K562 (cell line): ENCODE data around the gene DPP9. TPM values are rescaled to one million over a fixed set of nuclear protein-coding genes. Genes with fewer than 3 reads are reported as not detected.

Source experiments
- ATAC-seq: fragments of 200-7000 bp; cut with Tn5 transposase; 3 replicates; pipeline ENCODE4 v1.9.1; 2020; ENCODE audit warnings: moderate library complexity
- BruUV-seq: library from RNA; stranded (reverse); fragments of 400-500 nt; replicated peaks from 2 replicates; lab custom pipeline; 2021; lab: Mats Ljungman, UMichigan
- CTCF ChIA-PET: fragments of 300-600 bp; formaldehyde crosslinking; extraction: SDS; loops from one replicate; lab custom pipeline; 2021; ENCODE audit warnings: low intra/inter-chr PET ratio; lab: Yijun Ruan, JAX
- POLR2A ChIA-PET: fragments of 300-600, 350-650 bp; sonication (Branson Sonifier 250); formaldehyde crosslinking; extraction: SDS; loops from one replicate; lab custom pipeline; 2021; ENCODE audit warnings: antibody characterized with exemption, inconsistent platforms; lab: Yijun Ruan, JAX
- DNase-seq, 4 experiments: peaks; one replicate each; pipeline versions ENCODE4 v3.0.0 to v3.0.0-alpha.2; 2011 to 2018; ENCODE audit warnings: low spot score in 3 of 4, mixed read lengths in 3 of 4; ENCODE audit errors: extremely low read depth in 1 of 4
- FAIRE-seq: peaks from 2 replicates; lab custom pipeline; 2011; peaks lifted over from hg19 to GRCh38; lab: Jason Lieb, UNC
- H2AFZ ChIP-seq: 2 replicates; pipeline ENCODE4 v1.6.0; 2011; ENCODE audit warnings: low read depth, low read length, control low read depth, inconsistent platforms
- H3K27ac ChIP-seq: fragments of 200-600 bp; 3 replicates; pipeline ENCODE4 v1.8.0; 2011; ENCODE audit warnings: low read depth, mild to moderate bottlenecking, control low read depth, inconsistent platforms, low read length, moderate library complexity, mixed read lengths; ENCODE audit errors: extremely low read depth
- H3K27me3 ChIP-seq, 2 experiments: fragments of 300-600 bp in 1 of 2; 2 replicates in 1 of 2; 3 replicates in 1 of 2; pipeline versions ENCODE4 v1.6.0 to v1.8.0; 2011; ENCODE audit warnings: inconsistent platforms in 2 of 2, low read length in 2 of 2, mild to moderate bottlenecking in 1 of 2, mixed read lengths in 1 of 2, moderate library complexity in 1 of 2; ENCODE audit not compliant: control insufficient read depth in 2 of 2, insufficient read depth in 2 of 2
- H3K36me3 ChIP-seq: fragments of 300-600 bp; 3 replicates; pipeline ENCODE4 v1.8.0; 2011; ENCODE audit warnings: mild to moderate bottlenecking, low read length, inconsistent platforms; ENCODE audit not compliant: control insufficient read depth, insufficient read depth
- H3K4me1 ChIP-seq, 2 experiments: fragments of 200-600 bp in 1 of 2; replicated peaks in 1 of 2; 2 replicates in 1 of 2; 3 replicates in 1 of 2; pipeline versions ENCODE4 v1.5.1 to v1.8.0; 2011; ENCODE audit warnings: inconsistent platforms in 2 of 2, low read length in 2 of 2, mild to moderate bottlenecking in 1 of 2, mixed read lengths in 1 of 2, moderate library complexity in 1 of 2; ENCODE audit not compliant: control insufficient read depth in 2 of 2, insufficient read depth in 2 of 2
- H3K4me2 ChIP-seq: 2 replicates; pipeline ENCODE4 v1.6.1; 2011; ENCODE audit warnings: low read length, control low read depth, inconsistent platforms, mixed read lengths; ENCODE audit not compliant: insufficient read depth
- H3K4me3 ChIP-seq: fragments of 200-600 bp; sonication (generic), shearing (Covaris generic); 2 replicates; pipeline ENCODE4 v1.5.1; 2016; ENCODE audit warnings: control low read depth, inconsistent platforms
- H3K79me2 ChIP-seq: fragments of 200-600 bp; 3 replicates; pipeline ENCODE4 v1.8.0; 2011; ENCODE audit warnings: low read length, inconsistent platforms; ENCODE audit not compliant: control insufficient read depth, insufficient read depth
- H3K9ac ChIP-seq, 2 experiments: 2 replicates each; pipeline versions ENCODE4 v1.6.0 to v1.6.1; 2011; ENCODE audit warnings: low read depth in 2 of 2, low read length in 2 of 2, control low read depth in 1 of 2, inconsistent platforms in 1 of 2, mild to moderate bottlenecking in 1 of 2, mixed read lengths in 1 of 2; ENCODE audit not compliant: insufficient read depth in 1 of 2
- H3K9me1 ChIP-seq: one replicate; pipeline ENCODE4 v1.6.0; 2011; ENCODE audit warnings: inconsistent platforms, mild to moderate bottlenecking, low read length, moderate library complexity; ENCODE audit not compliant: control insufficient read depth, insufficient read depth
- H3K9me3 ChIP-seq: replicated peaks from 2 replicates; pipeline ENCODE4 v1.5.1; 2011; ENCODE audit warnings: low read depth, low read length, inconsistent platforms; ENCODE audit not compliant: control insufficient read depth, insufficient read depth
- H4K20me1 ChIP-seq: replicated peaks from 2 replicates; pipeline ENCODE4 v1.6.1; 2011; ENCODE audit warnings: low read length, inconsistent platforms, mixed read lengths; ENCODE audit not compliant: control insufficient read depth, insufficient read depth
- EGR1 ChIP-seq: fragments of 450-650 bp; conservative IDR thresholded peaks from 2 replicates; pipeline ENCODE4 v1.6.1; 2017; ENCODE audit warnings: mild to moderate bottlenecking
- RBFOX2 ChIP-seq: fragments of 200-400 bp; formaldehyde crosslinking; IDR thresholded peaks from 2 replicates; pipeline ENCODE4 v1.6.1; 2017; ENCODE audit warnings: low read depth, mild to moderate bottlenecking, low read length, moderate library complexity
- ZC3H11A ChIP-seq: IDR thresholded peaks from 2 replicates; pipeline ENCODE4 v1.6.1; 2012; ENCODE audit warnings: low read depth, low read length, improper control_type of control experiment
- ZNF121 ChIP-seq: sonication (generic); formaldehyde crosslinking; conservative IDR thresholded peaks from 2 replicates; pipeline ENCODE4 v1.8.0; 2022; ENCODE audit warnings: missing genetic modification reagents
- WGBS: fragments of 100-300 bp; shearing (Covaris generic); methylation state at CpG from one replicate; pipeline ENCODE4 v1.1.6; 2016; ENCODE audit warnings: low coverage, mixed read lengths; ENCODE audit not compliant: insufficient coverage; ENCODE audit errors: missing lambda C conversion rate; 5-methylcytosine and 5-hydroxymethylcytosine counted together
- in situ Hi-C: fragments of 300-500 bp; cut with MboI; formaldehyde crosslinking; loops from 4 replicates; pipeline ENCODE4 v1.15.0; 2018; ENCODE audit warnings: inconsistent platforms, mixed read lengths
- intact Hi-C: fragments of 100-400 bp; cut with micrococcal nuclease; formaldehyde crosslinking; loops from 2 replicates; pipeline ENCODE4 v1.14.2; 2022
- polyA plus RNA-seq, 8 experiments: library from polyadenylated mRNA; depleted of rRNA in 4 of 8; stranded (reverse) in 5 of 8; unstranded in 3 of 8; fragments of >200 nt; fragmentation: Nextera tagmentation in 2 of 8; fragmentation: Illumina TruSeq in 1 of 8; extraction: Ambion mirVana in 2 of 8; extraction: Trizol in 1 of 8; gene quantifications; 2 replicates each; pipeline versions ENCODE4 v1.2.1 to v1.2.3, GENCODE V29; 2011 to 2014; ENCODE audit warnings: inconsistent platforms in 1 of 8, missing spikeins in 1 of 8
- total RNA-seq, 7 experiments: library from RNA; depleted of rRNA in 6 of 7; stranded (reverse); fragments of >200 nt in 6 of 7; fragmentation: Illumina TruSeq in 2 of 7; extraction: Trizol in 2 of 7; gene quantifications; 2 replicates each; pipeline versions ENCODE4 v1.2.1 to v1.2.3, GENCODE V29; 2011 to 2021; ENCODE audit warnings: low replicate concordance in 1 of 7

DPP9 gene
- total and polyA plus RNA-seq, 9 of the 15 experiments (the other 6 are each of a cell fraction or from before 2014, with no cell fraction given) = 0.90 to 66.7 (median 24.5) TPM

DNA sequence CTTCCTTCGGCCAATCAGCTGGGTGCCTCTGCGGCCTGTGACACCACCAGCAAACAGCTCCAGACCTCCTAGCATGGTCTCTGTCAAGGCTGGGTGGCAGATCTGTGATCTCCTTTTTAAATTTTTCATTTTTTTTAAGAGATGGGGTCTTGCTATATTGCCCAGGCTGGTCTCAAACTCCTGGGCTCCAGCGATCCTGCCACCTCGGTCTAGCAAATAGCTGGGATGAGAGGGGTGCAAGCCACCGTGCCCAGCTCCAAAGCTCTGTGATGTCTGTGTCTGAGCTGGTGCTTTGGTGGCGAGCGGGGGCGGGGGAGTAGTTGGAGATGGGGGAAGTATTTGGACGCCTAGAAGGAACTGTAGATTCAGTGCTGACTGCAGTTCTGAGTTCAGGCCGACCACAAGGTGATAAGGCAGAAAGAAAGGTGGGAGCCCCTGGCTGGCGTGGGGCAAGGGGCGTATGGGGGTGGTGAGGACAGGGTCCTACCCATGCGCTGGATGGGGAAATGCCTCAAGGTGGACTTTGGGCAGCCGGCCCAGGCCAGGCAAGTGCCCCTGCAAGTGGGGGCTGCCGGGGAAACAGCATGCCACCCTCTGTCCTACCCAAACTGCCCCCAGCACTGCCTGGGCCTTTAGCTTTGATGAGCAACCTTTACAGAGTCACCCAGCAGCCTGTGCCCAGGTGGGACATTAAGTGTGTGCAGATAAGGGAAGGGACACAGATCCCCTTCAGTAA, 5.5 kb downstream of the DPP9 start:
- in situ Hi-C loops (no loop called here), intact Hi-C loops (no loop called here)
- no peak for DNase-seq
- Histone ChIP-seq H4K20me1 (peaks cover 9% of the 10 kb centered on the region; the same call in 1 of the 2 replicates), H3K36me3 (peaks cover 81% of the 10 kb centered on the region; the same call in 2 of the 3 replicates), H3K9ac (no peak overlapping the region), H3K9me3 (no peaks in the 10 kb centered on the region), H3K79me2 (peaks cover 30% of the 10 kb centered on the region), H3K9me1 (no peaks in the 10 kb centered on the region), H3K27ac (no peak overlapping the region), H3K4me2 (no peak overlapping the region), H3K27me3 (no peaks in the 10 kb centered on the region), H2AFZ (no peak overlapping the region), H3K4me3 (no peak overlapping the region), H3K4me1 (peaks cover 11 to 41% of the 10 kb centered on the region in 2 experiments)
- POLR2A ChIA-PET = interaction anchor here (0.6 to 1.5 kb wide), 4 partner anchors 37 to 1002 kb away, joined by 3 to 8 read pairs (median 4); partner anchors contain the start of genes CATSPERD and LONP1
- CTCF ChIA-PET = no interaction called here
- FAIRE-seq = no peak
- 86% methylated on average over 11 of the region's 15 CpGs for WGBS
- ATAC-seq = no peak
- no TSS peak for BruUV-seq
- TF ChIP-seq EGR1 = no peak
- peak; percentile 43; the same call in 1 of the 2 replicates for TF ChIP-seq RBFOX2
- peak; percentile 80 for TF ChIP-seq ZNF121 (CRISPR knock-in tag)
- TF ChIP-seq ZC3H11A = no peak
